ENCODE measurements around the gene ING4.

ING4 gene

DNA sequence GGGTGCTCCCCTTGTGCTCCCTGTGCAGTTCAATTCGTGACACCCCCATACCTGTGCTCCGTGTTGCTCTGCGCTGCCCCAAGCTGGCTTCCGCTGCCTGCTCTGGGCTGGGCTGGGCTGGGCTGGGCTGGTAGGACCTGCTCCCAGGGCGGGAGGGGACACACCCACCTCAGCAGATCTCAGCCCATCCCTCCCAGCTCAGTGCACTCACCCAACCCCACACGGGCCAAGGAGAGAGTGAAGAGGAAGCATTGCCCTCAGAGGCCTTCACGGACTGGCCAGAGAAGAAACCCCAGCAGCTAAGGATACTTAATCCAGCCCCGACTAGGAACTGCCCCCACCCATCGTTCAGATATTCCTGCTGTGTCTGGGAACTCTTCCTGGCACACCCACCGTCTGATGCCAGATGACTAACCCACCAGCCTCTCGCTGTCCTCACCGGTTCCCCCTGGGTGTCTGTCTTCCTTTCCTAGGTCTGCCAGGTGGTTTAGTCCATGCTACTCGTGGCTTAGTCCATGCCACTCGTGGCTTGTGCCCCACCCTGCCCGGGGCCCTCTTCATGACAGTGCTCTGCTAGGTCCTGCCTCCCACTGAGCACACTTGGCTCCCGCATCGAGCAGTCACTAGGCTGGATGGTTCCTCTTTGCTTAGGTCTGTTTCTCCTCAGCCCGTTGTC is 26.9 kb downstream of the ING4 start, which contains the start of gene LPAR5:
LPAR5 (minus strand) TSS at position 104 of the 676 bp plus-strand sequence. CDS start 14,711 bp downstream, outside the sequence.
- TF ChIP-seq, protein P1, sequence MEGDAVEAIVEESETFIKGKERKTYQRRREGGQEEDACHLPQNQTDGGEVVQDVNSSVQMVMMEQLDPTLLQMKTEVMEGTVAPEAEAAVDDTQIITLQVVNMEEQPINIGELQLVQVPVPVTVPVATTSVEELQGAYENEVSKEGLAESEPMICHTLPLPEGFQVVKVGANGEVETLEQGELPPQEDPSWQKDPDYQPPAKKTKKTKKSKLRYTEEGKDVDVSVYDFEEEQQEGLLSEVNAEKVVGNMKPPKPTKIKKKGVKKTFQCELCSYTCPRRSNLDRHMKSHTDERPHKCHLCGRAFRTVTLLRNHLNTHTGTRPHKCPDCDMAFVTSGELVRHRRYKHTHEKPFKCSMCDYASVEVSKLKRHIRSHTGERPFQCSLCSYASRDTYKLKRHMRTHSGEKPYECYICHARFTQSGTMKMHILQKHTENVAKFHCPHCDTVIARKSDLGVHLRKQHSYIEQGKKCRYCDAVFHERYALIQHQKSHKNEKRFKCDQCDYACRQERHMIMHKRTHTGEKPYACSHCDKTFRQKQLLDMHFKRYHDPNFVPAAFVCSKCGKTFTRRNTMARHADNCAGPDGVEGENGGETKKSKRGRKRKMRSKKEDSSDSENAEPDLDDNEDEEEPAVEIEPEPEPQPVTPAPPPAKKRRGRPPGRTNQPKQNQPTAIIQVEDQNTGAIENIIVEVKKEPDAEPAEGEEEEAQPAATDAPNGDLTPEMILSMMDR (IDR thresholded peaks at IDR 0.05; ENCODE audit: insufficient read depth, low read depth, low read length, missing control alignments), result no peak
- H3K4me3 ChIP-seq (ENCODE audit: low read depth, low read length), result peak within 1 kb of the TSS; percentile 48
- DNase-seq (ENCODE audit: low read depth), result peak; percentile 71

DNA sequence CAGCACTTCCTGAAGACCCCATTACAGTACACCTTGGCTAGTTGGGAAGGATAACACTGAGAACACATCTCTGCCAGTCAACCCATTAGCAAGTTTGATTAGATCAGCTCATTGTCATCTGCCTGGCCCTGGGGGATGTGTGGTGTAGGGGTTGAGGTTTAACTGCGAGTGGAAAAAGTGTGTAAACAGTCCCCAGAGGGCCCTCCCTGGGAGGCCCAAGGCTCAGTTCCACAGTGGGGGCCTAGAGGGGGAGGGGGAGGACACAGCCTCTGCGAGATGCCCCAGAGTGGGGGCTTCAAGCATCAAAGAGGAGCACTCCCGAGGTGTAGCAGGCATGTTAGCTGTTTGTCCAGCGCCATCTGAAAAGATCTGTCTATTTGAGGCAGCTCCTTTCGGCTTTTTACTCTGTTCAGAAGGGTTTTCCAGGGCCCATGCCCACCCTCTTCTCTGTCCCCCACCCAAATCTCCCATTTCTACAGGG is 27.5 kb downstream of the ING4 start:
- DNase-seq (ENCODE audit: low read depth), result peak; percentile 46
- H3K4me3 ChIP-seq (ENCODE audit: low read depth, low read length), result peak overlapping the region; percentile 48
- TF ChIP-seq, protein P1 (IDR thresholded peaks at IDR 0.05; ENCODE audit: insufficient read depth, low read depth, low read length, missing control alignments), result no peak

DNA sequence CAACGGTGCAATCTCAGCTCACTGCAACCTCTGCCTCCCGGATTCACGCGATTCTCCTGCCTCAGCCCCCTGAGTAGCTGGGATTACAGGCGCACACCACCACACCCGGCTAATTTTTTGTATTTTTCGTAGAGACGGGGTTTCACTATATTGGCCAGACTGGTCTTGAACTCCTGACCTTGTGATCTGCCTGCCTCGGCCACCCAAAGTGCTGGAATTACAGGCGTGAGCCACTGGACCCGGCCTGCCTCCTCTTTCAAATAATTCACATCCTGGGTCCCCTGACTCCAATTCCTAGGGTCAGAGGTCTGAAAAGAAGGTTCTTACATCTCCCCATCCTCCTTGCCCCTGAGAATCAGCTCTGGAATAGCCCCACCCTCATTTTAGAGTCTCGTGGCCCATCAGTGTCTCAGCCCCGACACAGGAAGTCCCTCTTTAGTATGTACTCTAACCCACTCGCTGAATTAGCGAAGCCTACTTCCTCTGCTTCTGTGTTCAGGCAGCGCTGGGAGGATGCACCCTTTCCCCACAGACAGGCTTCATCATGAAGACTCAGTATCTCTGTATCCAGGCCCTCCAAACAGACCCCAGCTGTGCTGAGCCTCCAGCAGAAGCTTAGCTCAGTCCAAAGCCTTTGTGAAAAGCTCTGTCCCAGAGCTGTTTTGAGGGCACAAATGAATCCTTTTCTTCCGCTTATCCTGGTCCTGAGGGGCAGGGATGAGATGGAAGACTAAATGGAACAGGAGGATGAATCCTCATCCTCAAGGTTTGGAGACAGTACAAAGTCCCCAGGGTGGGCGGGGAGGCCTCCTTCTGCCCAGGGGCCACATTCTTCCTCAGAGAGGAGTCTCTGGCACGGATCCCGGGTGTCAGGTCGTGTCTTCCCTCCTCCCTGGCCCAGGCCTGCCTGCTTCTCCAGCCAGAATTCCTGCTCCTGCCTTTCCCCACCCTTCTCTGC is 30.6 kb downstream of the ING4 start:
- DNase-seq (ENCODE audit: low read depth), result peak; percentile 92

DNA sequence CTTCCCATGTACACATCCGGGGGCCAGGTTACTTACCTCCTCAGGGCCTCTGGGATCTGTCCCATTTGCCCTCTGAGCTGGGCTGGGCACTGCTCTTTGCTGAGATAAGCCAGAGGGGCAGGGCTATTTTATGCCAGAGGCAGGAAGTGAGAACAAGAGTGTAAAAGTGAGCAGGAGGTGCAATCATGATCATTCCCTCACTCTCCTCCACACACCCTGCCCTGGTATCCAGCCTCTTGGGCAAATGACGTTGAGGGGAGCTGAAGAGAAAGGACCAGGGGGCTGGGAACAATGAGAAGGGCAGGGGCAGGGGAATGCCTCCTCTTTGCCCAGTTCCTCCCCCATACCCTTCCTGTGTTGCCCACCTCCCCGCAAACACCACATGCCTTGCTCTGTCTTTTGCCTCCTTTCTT is 31.4 kb downstream of the ING4 start:
- H3K4me3 ChIP-seq (ENCODE audit: low read depth, low read length), result peak overlapping the region; percentile 69

More for the DNA sequence above, 30.6 kb downstream of the ING4 start:
- H3K4me3 ChIP-seq (ENCODE audit: low read depth, low read length), result peak overlapping the region; percentile 69
- TF ChIP-seq, protein P1 (IDR thresholded peaks at IDR 0.05; ENCODE audit: insufficient read depth, low read depth, low read length, missing control alignments), result no peak

DNA sequence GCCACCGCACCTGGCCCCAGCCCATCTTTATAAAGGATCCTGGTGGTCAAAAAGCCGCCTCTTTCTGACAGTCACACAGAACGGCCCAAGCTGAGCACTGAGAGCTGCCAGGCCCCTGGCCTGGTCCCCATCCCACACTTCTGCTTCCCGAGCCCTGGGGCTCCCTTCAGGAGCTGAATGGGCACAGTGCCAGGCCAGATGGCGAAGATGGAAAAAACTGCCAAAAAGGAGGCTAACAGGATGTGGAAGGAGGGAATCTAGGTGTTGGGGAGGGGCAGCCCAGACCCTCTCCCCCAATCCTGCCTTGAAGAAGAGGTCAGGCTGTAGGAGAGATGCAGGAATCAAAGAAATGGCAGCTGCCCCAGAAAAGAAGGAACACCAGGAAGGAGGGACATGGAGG is 32.2 kb downstream of the ING4 start:
- H3K4me3 ChIP-seq (ENCODE audit: low read depth, low read length), result peak overlapping the region; percentile 69
- no peak for DNase-seq (ENCODE audit: low read depth)
- TF ChIP-seq, protein P1 (IDR thresholded peaks at IDR 0.05; ENCODE audit: insufficient read depth, low read depth, low read length, missing control alignments), result no peak

More for the DNA sequence above, 31.4 kb downstream of the ING4 start:
- peak; percentile 61 for DNase-seq (ENCODE audit: low read depth)
- TF ChIP-seq, protein P1 (IDR thresholded peaks at IDR 0.05; ENCODE audit: insufficient read depth, low read depth, low read length, missing control alignments), result no peak

DNA sequence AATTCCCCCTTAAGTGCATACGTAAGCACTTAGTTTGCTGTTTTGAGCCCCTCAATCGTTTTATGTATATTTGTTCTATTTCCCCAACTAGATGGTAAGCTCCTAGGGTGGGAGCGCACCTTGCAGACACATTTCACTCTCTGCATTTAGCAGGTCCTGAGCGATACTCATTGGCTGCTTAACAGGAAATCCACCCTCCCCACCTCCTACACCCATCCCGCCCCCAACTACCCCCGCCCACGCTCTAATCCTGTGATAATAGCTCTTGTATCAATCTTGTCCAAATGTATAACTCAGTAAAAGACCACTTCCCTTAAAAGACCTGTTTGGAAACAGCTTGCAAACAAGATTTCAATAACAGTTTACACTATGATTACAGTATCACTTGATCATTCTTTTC is 35.3 kb downstream of the ING4 start:
- H3K4me3 ChIP-seq (ENCODE audit: low read depth, low read length), result peak overlapping the region; percentile 50
- peak; percentile 75 for DNase-seq (ENCODE audit: low read depth)
- TF ChIP-seq, protein P1 (IDR thresholded peaks at IDR 0.05; ENCODE audit: insufficient read depth, low read depth, low read length, missing control alignments), result no peak

Data from GM12865 (cell line).